A673 (cell line): ENCODE data around the gene LPO. TPM values are rescaled to one million over a fixed set of nuclear protein-coding genes. Genes with fewer than 3 reads are reported as not detected.

Source experiments
- BruUV-seq: library from RNA; stranded (reverse); fragments of 400-500 nt; replicated peaks from 2 replicates; lab custom pipeline; 2021; lab: Mats Ljungman, UMichigan
- CTCF ChIA-PET: fragments of 300-600 bp; sonication (Branson Sonifier 250); formaldehyde crosslinking; loops from one replicate; lab custom pipeline; 2022; ENCODE audit warnings: antibody characterized with exemption; lab: Charles Lee
- POLR2A ChIA-PET: fragments of 300-600 bp; sonication (Branson Sonifier 250); formaldehyde crosslinking; loops from one replicate; lab custom pipeline; 2022; ENCODE audit warnings: antibody characterized with exemption; ENCODE audit not compliant: low non-redundant PET; lab: Charles Lee
- DNase-seq: peaks from one replicate; pipeline ENCODE4 v3.0.0-alpha.2; 2015; ENCODE audit warnings: low spot score
- H3K27ac ChIP-seq: fragments of 200-600 bp; sonication (generic); 2 replicates; pipeline ENCODE4 v1.5.1; 2016; ENCODE audit warnings: mixed run types, low read depth, mild to moderate bottlenecking, mixed read lengths, antibody characterized with exemption, low read length; ENCODE audit not compliant: poor library complexity, severe bottlenecking
- H3K27me3 ChIP-seq: fragments of 200-600 bp; sonication (generic); replicated peaks from 2 replicates; pipeline ENCODE4 v1.6.1; 2017; ENCODE audit warnings: mixed run types, low read depth, mild to moderate bottlenecking, mixed read lengths, antibody characterized with exemption, low read length; ENCODE audit not compliant: insufficient read depth, poor library complexity
- H3K36me3 ChIP-seq: fragments of 200-600 bp; sonication (generic); 2 replicates; pipeline ENCODE4 v1.6.1; 2016; ENCODE audit warnings: mixed run types, mild to moderate bottlenecking, mixed read lengths, antibody characterized with exemption, low read length; ENCODE audit not compliant: insufficient read depth, poor library complexity, severe bottlenecking
- H3K4me1 ChIP-seq: fragments of 200-600 bp; sonication (generic); 2 replicates; pipeline ENCODE4 v1.6.1; 2017; ENCODE audit warnings: mixed run types, mild to moderate bottlenecking, mixed read lengths, antibody characterized with exemption, low read length; ENCODE audit not compliant: insufficient read depth, poor library complexity, severe bottlenecking
- H3K4me3 ChIP-seq: fragments of 200-600 bp; sonication (generic); 2 replicates; pipeline ENCODE4 v1.5.1; 2016; ENCODE audit warnings: low read depth, mixed run types, mild to moderate bottlenecking, mixed read lengths, low read length; ENCODE audit not compliant: poor library complexity, severe bottlenecking
- H3K9me3 ChIP-seq: fragments of 200-600 bp; sonication (generic); 2 replicates; pipeline ENCODE4 v1.6.1; 2016; ENCODE audit warnings: mixed run types, low read depth, mild to moderate bottlenecking, mixed read lengths, antibody characterized with exemption, low read length; ENCODE audit not compliant: poor library complexity, severe bottlenecking
- CTCF ChIP-seq: fragments of 300-800, 200-600 bp; sonication (generic); conservative IDR thresholded peaks from 2 replicates; pipeline ENCODE4 v1.5.1; 2017; ENCODE audit warnings: low read depth, mild to moderate bottlenecking, antibody characterized with exemption, low read length, moderate library complexity, mixed read lengths
- EZH2 ChIP-seq: fragments of 200-600 bp; sonication (generic); IDR thresholded peaks from 2 replicates; pipeline ENCODE4 v1.6.1; 2017; ENCODE audit warnings: borderline replicate concordance, low read depth, mild to moderate bottlenecking, mixed read lengths, antibody characterized with exemption, low read length; ENCODE audit not compliant: poor library complexity, severe bottlenecking
- intact Hi-C: fragments of 100-400 bp; cut with micrococcal nuclease; formaldehyde crosslinking; loops from one replicate; pipeline ENCODE4 v1.10.0; 2022; ENCODE audit not compliant: unreplicated experiment
- total RNA-seq: library from RNA; stranded (reverse); gene quantifications from 2 replicates; pipeline ENCODE4 v1.2.3, GENCODE V29; 2021

The LPO gene
- total RNA-seq, 1 experiment from 2014 or later: 0.34 TPM

GRCh38 chr17:58318065-58318481 is 79.7 kb downstream of the LPO start:
- Histone ChIP-seq H3K4me3 (no peak overlapping the region), H3K9me3 (no peaks in the 10 kb centered on the region), H3K27me3 (no peaks in the 10 kb centered on the region), H3K4me1 (peaks cover 15% of the 10 kb centered on the region), H3K36me3 (no peaks in the 10 kb centered on the region), H3K27ac (no peak overlapping the region)
- intact Hi-C loops: loop anchor here (5.0 kb wide), 1 partner anchor 129 kb away; no protein-coding TSS in a partner anchor
- ChIA-PET POLR2A (no interaction called here), CTCF (interaction anchor here (0.7 to 1.7 kb wide), 5 partner anchors 8 to 129 kb away, joined by 3 to 6 read pairs (median 4); partner anchors contain the start of gene RNF43)
- no peak for TF ChIP-seq EZH2
- TF ChIP-seq CTCF: no peak
- DNase-seq: no peak
- no TSS peak for BruUV-seq

Other genes starting within 250 kb of the LPO start
- gene SRSF1, start 231.3 kb upstream of the LPO start, total RNA-seq: 491 and 512 TPM in 2 replicates
- 29.1 and 29.8 TPM in 2 replicates for gene DYNLL2, start 155.2 kb upstream of the LPO start, total RNA-seq
- not detected in 2 replicates for gene OR4D1, start 90.2 kb upstream of the LPO start, total RNA-seq
- not detected in 2 replicates for gene OR4D2, start 71.6 kb upstream of the LPO start, total RNA-seq
- gene EPX, start 45.9 kb upstream of the LPO start, total RNA-seq: not detected in 2 replicates
- gene MKS1, start 19.3 kb upstream of the LPO start, total RNA-seq: 28.1 and 38.7 TPM in 2 replicates
- not detected in 2 replicates for gene MPO, start 42.4 kb downstream of the LPO start, total RNA-seq
- gene TSPOAP1, start 90.2 kb downstream of the LPO start, total RNA-seq: 0.21 and 0.24 TPM in 2 replicates
- 93.1 and 106 TPM in 2 replicates for gene SUPT4H1, start 113.6 kb downstream of the LPO start, total RNA-seq
- gene RNF43, start 178.9 kb downstream of the LPO start, total RNA-seq: 0.04 TPM in 1 of 2 replicates, not detected in the other
- 0.06 and 0.17 TPM in 2 replicates for gene HSF5, start 249.8 kb downstream of the LPO start, total RNA-seq